Activated CD4-positive, alpha-beta T cell treated with anti-CD3 and anti-CD28 coated beads for 36 hours (primary cell): ENCODE measurements around the gene FAM181A. TPM values are rescaled to one million over a fixed set of nuclear protein-coding genes. Genes with fewer than 3 reads are reported as not detected.
A peak's percentile ranks its signal among the peaks of the same experiment; 100 is the strongest.

Experiments used
- ATAC-seq: fragments of 200-7000 bp; cut with Tn5 transposase; one replicate; pipeline ENCODE4 v1.10.0; 2021; ENCODE audit warnings: mild to moderate bottlenecking, moderate library complexity
- CTCF ChIA-PET: fragments of 350-600 bp; sonication (Branson Sonifier 250); formaldehyde crosslinking; loops from one replicate; lab custom pipeline; 2021; ENCODE audit warnings: antibody characterized with exemption; lab: Charles Lee
- POLR2A ChIA-PET: fragments of 350-600 bp; sonication (Branson Sonifier 250); formaldehyde crosslinking; loops from one replicate; lab custom pipeline; 2021; ENCODE audit warnings: antibody characterized with exemption, inconsistent platforms; lab: Charles Lee
- DNase-seq: peaks from one replicate; pipeline ENCODE4 v3.0.0-alpha.2; 2020
- H3K27ac Mint-ChIP-seq: one replicate; pipeline ENCODE4 v1.8.0; 2021; ENCODE audit warnings: mixed read lengths
- H3K27me3 Mint-ChIP-seq: one replicate; pipeline ENCODE4 v1.8.0; 2021; ENCODE audit warnings: mixed read lengths
- H3K36me3 Mint-ChIP-seq: one replicate; pipeline ENCODE4 v1.8.0; 2021; ENCODE audit warnings: low read depth, mixed read lengths
- H3K4me1 Mint-ChIP-seq: one replicate; pipeline ENCODE4 v1.8.0; 2021; ENCODE audit warnings: mixed read lengths
- H3K4me3 Mint-ChIP-seq: one replicate; pipeline ENCODE4 v1.8.0; 2021; ENCODE audit warnings: mild to moderate bottlenecking, moderate library complexity, mixed read lengths
- H3K9me3 Mint-ChIP-seq: one replicate; pipeline ENCODE4 v1.8.0; 2021; ENCODE audit warnings: low read depth, mixed read lengths
- intact Hi-C, 2 experiments: fragments of 100-400 bp; cut with DNase I in 1 of 2; cut with micrococcal nuclease in 1 of 2; formaldehyde crosslinking; loops; one replicate each; pipeline versions ENCODE4 v1.14.2 to v1.15.1; 2022 to 2024; cut with DNase I, micrococcal nuclease
- total RNA-seq, 2 experiments: library from RNA; stranded (reverse); gene quantifications; one replicate each; pipeline ENCODE4 v1.2.3, GENCODE V29; 2021

Gene FAM181A
- total RNA-seq, 2 experiments from 2014 or later, result not detected

GRCh38 chr14:93958567-93959238 is 31.6 kb downstream of the FAM181A start:
- H3K9me3 Mint-ChIP-seq, result no peaks in the 10 kb centered on the region
- no peaks in the 10 kb centered on the region for H3K27me3 Mint-ChIP-seq
- DNase-seq (no peak), ATAC-seq (no peak)
- peaks cover 96% of the 10 kb centered on the region for H3K4me1 Mint-ChIP-seq
- H3K4me3 Mint-ChIP-seq, result peak overlapping the region; percentile 70
- POLR2A ChIA-PET, result interaction anchor here (0.8 to 4.9 kb wide), 11 partner anchors 13 to 387 kb away, joined by 3 to 48 read pairs (median 4); partner anchors contain the start of gene ASB2
- CTCF ChIA-PET, result interaction anchor here (0.6 to 6.4 kb wide), 10 partner anchors 10 to 43 kb away, joined by 3 to 51 read pairs (median 4); no protein-coding TSS in a partner anchor
- peak overlapping the region; percentile 100 for H3K27ac Mint-ChIP-seq
- intact Hi-C loops, result loop anchor here (1.0 to 10.0 kb wide), 9 partner anchors 13 to 1566 kb away; partner anchors contain the start of genes DDX24 (in 1 of the 2), IFI27L1 (in 1 of the 2) and OTUB2 (in 1 of the 2)
- H3K36me3 Mint-ChIP-seq, result peaks cover 19% of the 10 kb centered on the region

GRCh38 chr14:93959239-93960107 is 32.3 kb downstream of the FAM181A start:
- no peaks in the 10 kb centered on the region for H3K27me3 Mint-ChIP-seq
- peaks cover 18% of the 10 kb centered on the region for H3K36me3 Mint-ChIP-seq
- peaks cover 96% of the 10 kb centered on the region for H3K4me1 Mint-ChIP-seq
- intact Hi-C loops, result loop anchor here (1.0 to 10.0 kb wide), 14 partner anchors 12 to 1565 kb away; partner anchors contain the start of genes BTBD7 (in 1 of the 2), DDX24 (in 1 of the 2), DICER1 (in 1 of the 2) and IFI27L1 (in 1 of the 2)
- CTCF ChIA-PET, result interaction anchor here (0.6 to 6.4 kb wide), 10 partner anchors 12 to 72 kb away, joined by 3 to 51 read pairs (median 3); no protein-coding TSS in a partner anchor
- H3K27ac Mint-ChIP-seq, result peak overlapping the region; percentile 100
- H3K4me3 Mint-ChIP-seq, result peak overlapping the region; percentile 70
- DNase-seq (peak; percentile 97), ATAC-seq (peak; percentile 74)
- POLR2A ChIA-PET, result interaction anchor here (0.8 to 4.9 kb wide), 13 partner anchors 12 to 386 kb away, joined by 3 to 48 read pairs (median 4); partner anchors contain the start of gene ASB2
- H3K9me3 Mint-ChIP-seq, result no peaks in the 10 kb centered on the region

- H3K27me3 Mint-ChIP-seq, result no peaks in the 10 kb centered on the region
- H3K27ac Mint-ChIP-seq, result peak overlapping the region; percentile 100
- intact Hi-C loops, result loop anchor here (2.0 to 10.0 kb wide), 5 partner anchors 215 to 1195 kb away; partner anchors contain the start of genes BTBD7 (in 1 of the 2), DICER1 (in 1 of the 2) and PPP4R4 (in 1 of the 2)
- H3K4me3 Mint-ChIP-seq, result peak overlapping the region; percentile 70
- ATAC-seq (peak; percentile 53), DNase-seq (peak; percentile 69)
- peaks cover 96% of the 10 kb centered on the region for H3K4me1 Mint-ChIP-seq
- POLR2A ChIA-PET, result interaction anchor here (1.3 to 4.9 kb wide), 6 partner anchors 12 to 39 kb away, joined by 4 to 48 read pairs (median 10); no protein-coding TSS in a partner anchor
- H3K9me3 Mint-ChIP-seq, result peaks cover 6% of the 10 kb centered on the region
- CTCF ChIA-PET, result interaction anchor here (0.7 to 6.4 kb wide), 9 partner anchors 11 to 72 kb away, joined by 3 to 51 read pairs (median 6); partner anchors contain the start of gene ASB2
- H3K36me3 Mint-ChIP-seq, result peaks cover 16% of the 10 kb centered on the region
These were observed 32.9 kb downstream of the FAM181A start for GRCh38 chr14:93960108-93960475.

GRCh38 chr14:93960774-93961438 is 33.8 kb downstream of the FAM181A start:
- peaks cover 16% of the 10 kb centered on the region for H3K36me3 Mint-ChIP-seq
- POLR2A ChIA-PET, result interaction anchor here (1.1 to 4.9 kb wide), 8 partner anchors 11 to 40 kb away, joined by 4 to 48 read pairs (median 6); no protein-coding TSS in a partner anchor
- CTCF ChIA-PET, result interaction anchor here (0.6 to 6.4 kb wide), 10 partner anchors 10 to 1499 kb away, joined by 3 to 51 read pairs (median 6); partner anchors contain the start of gene ASB2
- DNase-seq (no peak), ATAC-seq (no peak)
- peak overlapping the region; percentile 70 for H3K4me3 Mint-ChIP-seq
- peak overlapping the region; percentile 100 for H3K27ac Mint-ChIP-seq
- peaks cover 6% of the 10 kb centered on the region for H3K9me3 Mint-ChIP-seq
- peaks cover 95% of the 10 kb centered on the region for H3K4me1 Mint-ChIP-seq
- intact Hi-C loops, result loop anchor here (2.0 to 10.0 kb wide), 5 partner anchors 214 to 1194 kb away; partner anchors contain the start of genes BTBD7 (in 1 of the 2), DICER1 (in 1 of the 2) and PPP4R4 (in 1 of the 2)
- no peaks in the 10 kb centered on the region for H3K27me3 Mint-ChIP-seq

- ATAC-seq (no peak), DNase-seq (no peak)
- Mint-ChIP-seq H3K4me1 (peaks cover 94% of the 10 kb centered on the region), H3K9me3 (peaks cover 6% of the 10 kb centered on the region), H3K27ac (peak overlapping the region; percentile 89), H3K4me3 (peak overlapping the region; percentile 35), H3K36me3 (peaks cover 16% of the 10 kb centered on the region), H3K27me3 (no peaks in the 10 kb centered on the region)
- intact Hi-C loops, result loop anchor here (2.0 to 10.0 kb wide), 5 partner anchors 213 to 1193 kb away; partner anchors contain the start of genes BTBD7 (in 1 of the 2), DICER1 (in 1 of the 2) and PPP4R4 (in 1 of the 2)
- POLR2A ChIA-PET, result interaction anchor here (1.1 to 4.9 kb wide), 4 partner anchors 10 to 40 kb away, joined by 4 to 48 read pairs (median 22); no protein-coding TSS in a partner anchor
- CTCF ChIA-PET, result interaction anchor here (0.6 to 6.4 kb wide), 4 partner anchors 10 to 1500 kb away, joined by 3 to 51 read pairs (median 26); partner anchors contain the start of gene ASB2
These were observed 34.5 kb downstream of the FAM181A start for GRCh38 chr14:93961620-93962019.

- ChIA-PET CTCF (interaction anchor here (0.6 to 1.4 kb wide), 9 partner anchors 10 to 47 kb away, joined by 3 to 15 read pairs (median 3); partner anchors contain the start of gene ASB2), POLR2A (interaction anchor here (0.7 to 1.5 kb wide), 5 partner anchors 8 to 1312 kb away, joined by 3 to 7 read pairs (median 5); no protein-coding TSS in a partner anchor)
- peaks cover 6% of the 10 kb centered on the region for H3K9me3 Mint-ChIP-seq
- peak overlapping the region; percentile 95 for H3K27ac Mint-ChIP-seq
- peak; percentile 71 for DNase-seq
- peaks cover 89% of the 10 kb centered on the region for H3K4me1 Mint-ChIP-seq
- intact Hi-C loops, result loop anchor here (1.0 to 10.0 kb wide), 6 partner anchors 8 to 1192 kb away; partner anchors contain the start of genes DICER1 (in 1 of the 2) and PPP4R4 (in 1 of the 2)
- ATAC-seq, result peak; percentile 20
- H3K4me3 Mint-ChIP-seq, result peak overlapping the region; percentile 53
- no peaks in the 10 kb centered on the region for H3K27me3 Mint-ChIP-seq
- peaks cover 16% of the 10 kb centered on the region for H3K36me3 Mint-ChIP-seq
These were observed 35.8 kb downstream of the FAM181A start for GRCh38 chr14:93962701-93963601.

- ChIA-PET CTCF (interaction anchor here (0.6 to 1.7 kb wide), 8 partner anchors 11 to 47 kb away, joined by 3 to 15 read pairs (median 4); partner anchors contain the start of gene ASB2), POLR2A (interaction anchor here (0.7 to 1.5 kb wide), 4 partner anchors 8 to 19 kb away, joined by 3 to 7 read pairs (median 4); no protein-coding TSS in a partner anchor)
- Mint-ChIP-seq H3K27ac (peak overlapping the region; percentile 95), H3K4me1 (peaks cover 83% of the 10 kb centered on the region), H3K36me3 (peaks cover 16% of the 10 kb centered on the region), H3K4me3 (peak overlapping the region; percentile 39), H3K9me3 (peaks cover 6% of the 10 kb centered on the region), H3K27me3 (no peaks in the 10 kb centered on the region)
- intact Hi-C loops, result loop anchor here (1.0 to 10.0 kb wide), 6 partner anchors 8 to 1191 kb away; partner anchors contain the start of genes DICER1 (in 1 of the 2) and PPP4R4 (in 1 of the 2)
- no peak for DNase-seq
- no peak for ATAC-seq
These were observed 36.5 kb downstream of the FAM181A start for GRCh38 chr14:93963692-93964091.

GRCh38 chr14:93964281-93964680 is 37.1 kb downstream of the FAM181A start:
- CTCF ChIA-PET, result interaction anchor here (1.7 kb wide), 1 partner anchor 24 kb away, joined by 7 read pairs; no protein-coding TSS in a partner anchor
- intact Hi-C loops, result loop anchor here (5.0 to 10.0 kb wide), 4 partner anchors 211 to 1191 kb away; partner anchors contain the start of genes DICER1 (in 1 of the 2) and PPP4R4 (in 1 of the 2)
- Mint-ChIP-seq H3K27ac (peak overlapping the region; percentile 35), H3K4me3 (peak overlapping the region; percentile 39), H3K4me1 (peaks cover 83% of the 10 kb centered on the region), H3K27me3 (peaks cover 2% of the 10 kb centered on the region), H3K9me3 (peaks cover 6% of the 10 kb centered on the region), H3K36me3 (peaks cover 16% of the 10 kb centered on the region)
- no peak for ATAC-seq
- POLR2A ChIA-PET, result interaction anchor here (0.9 kb wide), 1 partner anchor 14 kb away, joined by 3 read pairs; no protein-coding TSS in a partner anchor
- no peak for DNase-seq
